Measurements from ENCODE around the gene GMPR. TPM values are rescaled to one million over a fixed set of nuclear protein-coding genes. Genes with fewer than 3 reads are reported as not detected.

Gene GMPR
- total RNA-seq, 4 donors from 2014 or later: 14.0 to 21.8 (median 15.8) TPM

DNA sequence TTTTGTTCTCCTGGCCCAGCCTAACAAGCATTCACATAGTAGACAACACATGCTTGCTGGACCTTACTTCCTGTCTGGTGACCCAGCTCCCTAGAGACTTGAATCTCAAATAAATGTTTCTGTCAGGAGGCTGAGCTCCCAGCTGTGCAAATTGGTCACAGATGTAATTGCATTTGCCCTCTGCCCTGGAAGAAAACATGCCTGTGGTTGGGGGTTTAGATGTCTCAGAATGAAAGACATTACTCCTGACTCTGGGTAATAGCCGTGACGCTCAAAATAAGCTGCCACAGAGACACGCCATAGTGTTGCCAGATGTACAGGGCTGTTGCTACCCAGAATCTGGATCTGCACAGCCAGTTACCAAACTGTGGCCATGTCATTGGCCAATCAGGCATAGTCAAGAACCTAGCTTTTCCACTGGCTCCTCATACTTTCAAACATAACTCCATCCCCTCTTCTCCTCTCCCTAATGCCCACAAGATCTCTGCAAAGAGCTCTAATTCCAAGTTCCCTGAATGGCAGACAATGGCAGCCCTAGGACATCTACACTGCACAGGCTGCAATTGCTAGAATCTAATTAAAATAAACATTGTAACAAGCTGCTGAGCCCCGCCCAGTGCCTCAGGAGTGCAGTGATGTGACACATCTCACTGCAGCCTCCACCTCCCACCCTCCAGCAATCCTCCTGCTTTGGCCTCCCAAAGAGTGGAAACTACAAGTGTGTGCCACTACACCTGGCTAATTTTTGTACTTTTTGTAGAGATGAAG is 32.8 kb upstream of the GMPR start:
- H3K27ac ChIP-seq: no peak overlapping the region
- TF ChIP-seq POLR2A (IDR thresholded peaks at IDR 0.05) (no peak), EP300 (IDR thresholded peaks at IDR 0.05) (peak in 1 of 2 donors; percentile 23)
- TF ChIP-seq, protein P1, sequence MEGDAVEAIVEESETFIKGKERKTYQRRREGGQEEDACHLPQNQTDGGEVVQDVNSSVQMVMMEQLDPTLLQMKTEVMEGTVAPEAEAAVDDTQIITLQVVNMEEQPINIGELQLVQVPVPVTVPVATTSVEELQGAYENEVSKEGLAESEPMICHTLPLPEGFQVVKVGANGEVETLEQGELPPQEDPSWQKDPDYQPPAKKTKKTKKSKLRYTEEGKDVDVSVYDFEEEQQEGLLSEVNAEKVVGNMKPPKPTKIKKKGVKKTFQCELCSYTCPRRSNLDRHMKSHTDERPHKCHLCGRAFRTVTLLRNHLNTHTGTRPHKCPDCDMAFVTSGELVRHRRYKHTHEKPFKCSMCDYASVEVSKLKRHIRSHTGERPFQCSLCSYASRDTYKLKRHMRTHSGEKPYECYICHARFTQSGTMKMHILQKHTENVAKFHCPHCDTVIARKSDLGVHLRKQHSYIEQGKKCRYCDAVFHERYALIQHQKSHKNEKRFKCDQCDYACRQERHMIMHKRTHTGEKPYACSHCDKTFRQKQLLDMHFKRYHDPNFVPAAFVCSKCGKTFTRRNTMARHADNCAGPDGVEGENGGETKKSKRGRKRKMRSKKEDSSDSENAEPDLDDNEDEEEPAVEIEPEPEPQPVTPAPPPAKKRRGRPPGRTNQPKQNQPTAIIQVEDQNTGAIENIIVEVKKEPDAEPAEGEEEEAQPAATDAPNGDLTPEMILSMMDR (IDR thresholded peaks at IDR 0.05): no peak
- H3K9me3 ChIP-seq: no peaks in the 10 kb centered on the region
- WGBS, 2 donors: 68 to 70% methylated on average over 4 of the region's 4 CpGs
- no peaks in the 10 kb centered on the region for H3K36me3 ChIP-seq
- H3K4me3 ChIP-seq: no peak overlapping the region
- H3K27me3 ChIP-seq: peaks cover 0 to 11% of the 10 kb centered on the region in 2 donors
- DNase-seq (ENCODE audit: low spot score in 2 of 2): no peak
- H3K4me1 ChIP-seq: peaks cover 0 to 3% (median 0%) of the 10 kb centered on the region in 4 donors

DNA sequence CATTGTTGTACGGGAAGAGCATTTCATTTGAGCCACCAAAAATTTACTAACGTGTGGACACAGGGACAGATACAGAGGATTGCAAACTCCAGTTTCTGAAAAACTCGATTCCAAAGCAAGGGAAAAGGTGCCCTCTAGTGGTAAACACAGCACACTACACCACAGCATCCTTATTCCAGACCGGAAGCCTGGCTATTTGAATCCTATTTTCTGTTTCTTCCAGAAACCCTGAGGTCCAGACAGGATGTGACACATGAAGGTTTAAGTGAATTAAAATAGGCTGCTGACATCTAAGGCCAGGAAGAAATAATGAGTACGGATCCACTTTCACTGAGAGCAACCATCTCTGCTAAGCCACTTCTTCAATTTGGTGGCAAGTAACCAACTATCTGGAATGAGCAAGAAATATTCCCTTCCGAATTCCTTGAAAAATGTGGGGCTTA is 31.8 kb upstream of the GMPR start:
- no peak overlapping the region for H3K4me3 ChIP-seq
- no peak overlapping the region for H3K27ac ChIP-seq
- H3K36me3 ChIP-seq: no peaks in the 10 kb centered on the region
- peak; percentile 30 to 83 for DNase-seq (ENCODE audit: low spot score in 2 of 2)
- peaks cover 0 to 11% of the 10 kb centered on the region in 2 donors for H3K27me3 ChIP-seq
- 4 to 11% methylated on average over 6 of the region's 6 CpGs for WGBS, 2 donors
- H3K4me1 ChIP-seq: no peaks in the 10 kb centered on the region
- no peaks in the 10 kb centered on the region for H3K9me3 ChIP-seq
- no peak for TF ChIP-seq EP300 (IDR thresholded peaks at IDR 0.05)
- TF ChIP-seq, protein P1 (IDR thresholded peaks at IDR 0.05): peak; percentile 90 to 95 (median 91)

DNA sequence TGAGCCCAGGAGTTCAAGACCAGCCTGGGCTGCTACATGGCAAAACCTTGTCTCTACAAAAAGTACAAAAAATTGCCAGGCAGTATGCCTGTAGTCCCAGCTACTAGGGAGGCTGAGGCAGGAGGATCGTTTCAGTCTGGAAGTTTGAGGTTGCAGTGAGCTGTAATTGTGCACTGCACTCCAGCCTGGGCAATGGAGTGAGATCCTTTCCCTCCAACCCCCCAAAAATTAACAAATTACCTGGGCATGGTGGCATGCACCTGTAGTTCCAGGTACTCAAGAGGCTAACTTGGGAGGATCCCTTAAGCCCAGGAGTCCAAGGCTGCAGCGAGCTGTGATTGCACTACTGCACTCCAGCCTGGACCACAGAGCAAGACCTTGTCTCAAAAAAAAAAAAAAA is 29.4 kb upstream of the GMPR start:
- no peaks in the 10 kb centered on the region for H3K36me3 ChIP-seq
- no peak overlapping the region for H3K27ac ChIP-seq
- H3K4me3 ChIP-seq: no peak overlapping the region
- H3K4me1 ChIP-seq: no peaks in the 10 kb centered on the region
- DNase-seq (ENCODE audit: low spot score in 2 of 2): no peak
- TF ChIP-seq, protein P1 (IDR thresholded peaks at IDR 0.05): no peak
- TF ChIP-seq EP300 (IDR thresholded peaks at IDR 0.05) (no peak), POLR2A (IDR thresholded peaks at IDR 0.05) (no peak)
- WGBS, 2 donors: 64 to 65% methylated on average over 2 of the region's 2 CpGs
- H3K9me3 ChIP-seq: no peaks in the 10 kb centered on the region
- peaks cover 0 to 11% of the 10 kb centered on the region in 2 donors for H3K27me3 ChIP-seq

DNA sequence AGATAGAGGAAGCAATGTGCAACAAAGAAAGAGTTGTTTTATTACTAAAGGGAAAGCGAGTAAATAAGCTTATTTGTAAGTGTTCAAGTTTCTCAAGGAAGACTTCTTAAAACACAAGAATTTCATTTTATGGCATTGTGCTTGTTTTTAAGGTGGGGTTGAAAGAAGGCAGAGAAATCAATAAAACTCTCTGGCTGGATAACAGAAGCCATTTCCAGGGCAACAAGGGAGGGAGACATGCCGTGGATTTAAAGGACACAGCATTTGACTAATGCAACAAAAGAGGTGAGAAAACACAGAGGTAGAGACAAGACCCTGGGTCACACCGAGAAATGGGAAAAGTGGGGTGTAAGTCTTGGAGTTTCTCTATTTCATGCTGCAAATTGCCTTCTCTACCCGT is 28.8 kb upstream of the GMPR start:
- TF ChIP-seq, protein P1 (IDR thresholded peaks at IDR 0.05): no peak
- TF ChIP-seq POLR2A (IDR thresholded peaks at IDR 0.05) (no peak), EP300 (IDR thresholded peaks at IDR 0.05) (no peak)
- WGBS, 2 donors: 52 to 54% methylated on average over 4 of the region's 4 CpGs
- no peaks in the 10 kb centered on the region for H3K4me1 ChIP-seq
- H3K27me3 ChIP-seq: peaks cover 0 to 11% of the 10 kb centered on the region in 2 donors
- no peak for DNase-seq (ENCODE audit: low spot score in 2 of 2)
- no peak overlapping the region for H3K4me3 ChIP-seq
- no peaks in the 10 kb centered on the region for H3K9me3 ChIP-seq
- H3K36me3 ChIP-seq: no peaks in the 10 kb centered on the region
- H3K27ac ChIP-seq: no peak overlapping the region

DNA sequence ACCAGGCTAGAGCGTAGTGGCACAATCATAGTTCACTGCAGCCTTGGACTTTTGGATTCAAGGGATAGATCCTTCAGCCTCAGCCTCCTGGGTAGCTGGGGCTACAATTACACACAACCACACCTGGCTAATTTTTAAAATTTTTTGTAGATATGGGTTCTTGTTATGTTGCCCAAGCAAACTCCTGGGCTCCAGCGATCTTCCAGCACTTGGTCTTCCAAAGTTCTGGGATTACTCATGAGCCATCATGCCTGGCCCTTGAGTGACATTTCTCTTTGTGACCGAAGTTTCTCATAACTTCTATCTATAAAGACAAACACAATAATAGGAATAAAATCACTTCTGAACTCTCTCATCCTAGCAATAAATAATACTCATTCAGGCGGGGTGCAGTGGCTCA is 26.1 kb upstream of the GMPR start:
- Histone ChIP-seq H3K27ac (no peak overlapping the region), H3K4me1 (peaks cover 0 to 7% (median 0%) of the 10 kb centered on the region in 4 donors), H3K9me3 (no peaks in the 10 kb centered on the region), H3K27me3 (peaks cover 0 to 23% of the 10 kb centered on the region in 2 donors), H3K36me3 (no peaks in the 10 kb centered on the region), H3K4me3 (no peak overlapping the region)
- TF ChIP-seq EP300 (IDR thresholded peaks at IDR 0.05): no peak
- TF ChIP-seq, protein P1 (IDR thresholded peaks at IDR 0.05): no peak
- DNase-seq (ENCODE audit: low spot score in 2 of 2): no peak
- 92 to 94% methylated on average over 4 of the region's 4 CpGs for WGBS, 2 donors
